Measurements from ENCODE around the gene NCAN. TPM values are rescaled to one million over a fixed set of nuclear protein-coding genes. Genes with fewer than 3 reads are reported as not detected.
"Not testable (repeated sequence)": the region's sequence is repeated elsewhere in the genome, so short reads cannot be mapped to it uniquely, and the experiment has no call there.

NCAN gene
- total and polyA plus RNA-seq, 3 experiments from 2014 or later = 0.04 TPM; not detected in 2

DNA sequence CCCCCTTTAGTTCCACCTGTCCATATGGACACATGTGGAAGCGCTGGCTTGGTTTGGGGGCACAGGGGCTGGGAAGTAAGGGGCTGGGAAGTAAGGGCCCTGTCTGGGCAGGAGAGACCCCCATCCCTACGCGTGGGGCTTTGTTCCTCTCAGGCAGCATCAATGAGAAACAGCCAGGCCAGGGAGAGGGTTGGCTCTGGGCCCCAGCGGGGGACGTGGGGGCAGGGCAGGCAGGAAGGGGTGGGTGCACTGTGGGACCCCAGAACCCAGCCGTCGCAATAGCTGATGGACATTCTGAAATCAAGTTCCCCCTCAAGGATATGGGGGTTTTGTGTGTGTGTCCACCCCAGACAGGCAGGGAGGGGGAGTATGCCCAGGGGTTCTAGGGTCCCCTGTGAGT is 1.2 kb downstream of the NCAN start:
- no peak for DNase-seq
- Mint-ChIP-seq H3K9me3 (no peaks in the 10 kb centered on the region), H3K4me1 (peaks cover 0 to 4% (median under 1%) of the 10 kb centered on the region in 3 donors), H3K36me3 (peaks cover 0 to 9% (median 0%) of the 10 kb centered on the region in 3 donors), H3K27me3 (peaks cover 41 to 54% of the 10 kb centered on the region in 2 donors), H3K27ac (peak overlapping the region in 1 of 8 donors; percentile 41), H3K4me3 (no peak overlapping the region)
- no peaks in the 10 kb centered on the region for H3K36me3 ChIP-seq (ENCODE audit: insufficient read depth, low read length)
- peaks cover 28% of the 10 kb centered on the region for H3K27me3 ChIP-seq (ENCODE audit: insufficient read depth, low read length, poor library complexity, severe bottlenecking)
- CTCF ChIA-PET = no interaction called here
- peaks cover 2% of the 10 kb centered on the region for H3K4me1 ChIP-seq (ENCODE audit: insufficient read depth, low read length)
- no peaks in the 10 kb centered on the region for H3K9me3 ChIP-seq (ENCODE audit: low read length)
- H3K27ac ChIP-seq (ENCODE audit: low read depth, low read length) = no peak overlapping the region
- H3K4me3 ChIP-seq (ENCODE audit: low read length) = no peak overlapping the region
- POLR2A ChIA-PET = no interaction called here

GRCh38 chr19:19213426-19214158 is 1.8 kb downstream of the NCAN start:
- DNase-seq = no peak
- H3K4me1 Mint-ChIP-seq = peaks cover 0 to 4% (median 0%) of the 10 kb centered on the region in 3 donors
- no peaks in the 10 kb centered on the region for H3K4me1 ChIP-seq (ENCODE audit: insufficient read depth, low read length)
- H3K27ac Mint-ChIP-seq = no peak overlapping the region
- H3K27me3 Mint-ChIP-seq = peaks cover 41 to 54% of the 10 kb centered on the region in 2 donors
- ChIA-PET CTCF (interaction anchor here (1.8 kb wide), 1 partner anchor 11 kb away, joined by 7 read pairs; no protein-coding TSS in a partner anchor), POLR2A (no interaction called here)
- no peaks in the 10 kb centered on the region for H3K36me3 ChIP-seq (ENCODE audit: insufficient read depth, low read length)
- no peak overlapping the region for H3K4me3 ChIP-seq (ENCODE audit: low read length)
- no peak overlapping the region for H3K4me3 Mint-ChIP-seq
- peaks cover 0 to 9% (median 0%) of the 10 kb centered on the region in 3 donors for H3K36me3 Mint-ChIP-seq
- peaks cover 28% of the 10 kb centered on the region for H3K27me3 ChIP-seq (ENCODE audit: insufficient read depth, low read length, poor library complexity, severe bottlenecking)
- H3K9me3 Mint-ChIP-seq = no peaks in the 10 kb centered on the region
- H3K9me3 ChIP-seq (ENCODE audit: low read length) = no peaks in the 10 kb centered on the region
- H3K27ac ChIP-seq (ENCODE audit: low read depth, low read length) = no peak overlapping the region

DNA sequence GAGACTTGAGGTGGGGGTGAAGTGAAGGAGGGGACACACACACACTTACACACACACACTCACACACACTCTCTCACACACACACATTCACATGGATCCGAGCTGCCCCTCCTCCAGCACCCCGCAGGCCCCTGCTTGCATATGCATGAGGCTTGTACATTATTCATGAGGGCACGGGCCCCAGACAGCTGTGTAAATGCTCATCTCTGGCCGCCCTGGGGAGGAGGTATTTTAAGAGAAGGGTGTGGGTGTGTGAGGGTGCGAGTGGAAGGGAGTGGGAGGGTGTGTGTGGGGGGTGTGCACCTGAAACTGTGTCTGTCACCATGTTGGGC is 2.4 kb downstream of the NCAN start:
- no peaks in the 10 kb centered on the region for H3K4me1 ChIP-seq (ENCODE audit: insufficient read depth, low read length)
- H3K4me1 Mint-ChIP-seq = peaks cover 0 to 4% (median 0%) of the 10 kb centered on the region in 3 donors
- H3K36me3 ChIP-seq (ENCODE audit: insufficient read depth, low read length) = no peaks in the 10 kb centered on the region
- H3K27ac ChIP-seq (ENCODE audit: low read depth, low read length) = no peak overlapping the region
- no peak overlapping the region for H3K27ac Mint-ChIP-seq
- H3K9me3 Mint-ChIP-seq = no peaks in the 10 kb centered on the region
- no peak for DNase-seq
- no peaks in the 10 kb centered on the region for H3K9me3 ChIP-seq (ENCODE audit: low read length)
- H3K4me3 ChIP-seq (ENCODE audit: low read length) = no peak overlapping the region
- H3K4me3 Mint-ChIP-seq = no peak overlapping the region
- peaks cover 0 to 9% (median 0%) of the 10 kb centered on the region in 3 donors for H3K36me3 Mint-ChIP-seq
- CTCF ChIA-PET = interaction anchor here (1.8 kb wide), 1 partner anchor 11 kb away, joined by 7 read pairs; no protein-coding TSS in a partner anchor
- peaks cover 28% of the 10 kb centered on the region for H3K27me3 ChIP-seq (ENCODE audit: insufficient read depth, low read length, poor library complexity, severe bottlenecking)
- POLR2A ChIA-PET = no interaction called here
- peaks cover 40 to 54% of the 10 kb centered on the region in 2 donors for H3K27me3 Mint-ChIP-seq

DNA sequence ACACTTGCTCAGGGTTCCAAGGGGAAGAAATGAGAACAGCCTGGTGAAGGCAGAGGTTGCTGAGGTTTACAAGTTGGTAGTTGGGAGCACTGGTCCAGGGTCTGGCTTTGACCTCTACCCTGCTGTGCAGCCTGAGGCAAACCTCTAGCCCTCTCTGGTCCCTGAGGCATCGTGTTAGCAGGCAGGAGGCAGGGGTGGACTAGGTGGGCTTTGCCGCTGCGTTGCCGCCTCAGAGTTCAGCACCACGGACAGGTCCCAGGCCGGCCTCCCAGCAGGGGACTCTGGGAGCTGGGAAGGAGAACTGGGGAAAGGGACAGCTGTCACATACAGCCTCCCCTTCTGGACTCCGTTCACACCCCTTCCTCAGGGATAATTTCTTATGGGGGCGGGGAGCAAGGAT is 3.1 kb downstream of the NCAN start:
- Histone ChIP-seq H3K36me3 (ENCODE audit: insufficient read depth, low read length) (no peaks in the 10 kb centered on the region), H3K4me3 (ENCODE audit: low read length) (no peak overlapping the region), H3K27ac (ENCODE audit: low read depth, low read length) (no peak overlapping the region), H3K4me1 (ENCODE audit: insufficient read depth, low read length) (no peaks in the 10 kb centered on the region), H3K27me3 (ENCODE audit: insufficient read depth, low read length, poor library complexity, severe bottlenecking) (peaks cover 28% of the 10 kb centered on the region), H3K9me3 (ENCODE audit: low read length) (no peaks in the 10 kb centered on the region)
- H3K27me3 Mint-ChIP-seq = peaks cover 36 to 54% of the 10 kb centered on the region in 2 donors
- H3K4me3 Mint-ChIP-seq = no peak overlapping the region
- H3K27ac Mint-ChIP-seq = no peak overlapping the region
- CTCF ChIA-PET = interaction anchor here (1.8 kb wide), 1 partner anchor 10 kb away, joined by 7 read pairs; no protein-coding TSS in a partner anchor
- peaks cover 0 to 9% (median 0%) of the 10 kb centered on the region in 3 donors for H3K36me3 Mint-ChIP-seq
- POLR2A ChIA-PET = no interaction called here
- no peaks in the 10 kb centered on the region for H3K9me3 Mint-ChIP-seq
- DNase-seq = no peak
- peaks cover 0 to 4% (median 0%) of the 10 kb centered on the region in 3 donors for H3K4me1 Mint-ChIP-seq

GRCh38 chr19:19215792-19216191 is 4.0 kb downstream of the NCAN start:
- Histone ChIP-seq H3K36me3 (ENCODE audit: insufficient read depth, low read length) (no peaks in the 10 kb centered on the region), H3K4me3 (ENCODE audit: low read length) (no peak overlapping the region), H3K9me3 (ENCODE audit: low read length) (no peaks in the 10 kb centered on the region), H3K27ac (ENCODE audit: low read depth, low read length) (no peak overlapping the region), H3K4me1 (ENCODE audit: insufficient read depth, low read length) (no peaks in the 10 kb centered on the region), H3K27me3 (ENCODE audit: insufficient read depth, low read length, poor library complexity, severe bottlenecking) (peaks cover 28% of the 10 kb centered on the region)
- H3K27ac Mint-ChIP-seq = no peak overlapping the region
- no peak for DNase-seq
- no peak overlapping the region for H3K4me3 Mint-ChIP-seq
- peaks cover 0 to 9% (median 0%) of the 10 kb centered on the region in 3 donors for H3K36me3 Mint-ChIP-seq
- peaks cover 0 to 4% (median 0%) of the 10 kb centered on the region in 3 donors for H3K4me1 Mint-ChIP-seq
- H3K27me3 Mint-ChIP-seq = peaks cover 31 to 50% of the 10 kb centered on the region in 2 donors
- no peaks in the 10 kb centered on the region for H3K9me3 Mint-ChIP-seq
- POLR2A ChIA-PET = no interaction called here
- CTCF ChIA-PET = no interaction called here

- ChIA-PET POLR2A (no interaction called here), CTCF (no interaction called here)
- Mint-ChIP-seq H3K36me3 (peaks cover 0 to 9% (median 0%) of the 10 kb centered on the region in 3 donors), H3K27me3 (peaks cover 23 to 44% of the 10 kb centered on the region in 2 donors), H3K4me3 (no peak overlapping the region), H3K9me3 (no peaks in the 10 kb centered on the region), H3K4me1 (peaks cover 0 to 4% (median 0%) of the 10 kb centered on the region in 3 donors), H3K27ac (no peak overlapping the region)
- no peak overlapping the region for H3K4me3 ChIP-seq (ENCODE audit: low read length)
- H3K4me1 ChIP-seq (ENCODE audit: insufficient read depth, low read length) = no peaks in the 10 kb centered on the region
- H3K36me3 ChIP-seq (ENCODE audit: insufficient read depth, low read length) = no peaks in the 10 kb centered on the region
- DNase-seq = no peak
- H3K27me3 ChIP-seq (ENCODE audit: insufficient read depth, low read length, poor library complexity, severe bottlenecking) = peaks cover 23% of the 10 kb centered on the region
- H3K27ac ChIP-seq (ENCODE audit: low read depth, low read length) = no peak overlapping the region
- H3K9me3 ChIP-seq (ENCODE audit: low read length) = no peaks in the 10 kb centered on the region
Measured at GRCh38 chr19:19217099-19217498, 5.3 kb downstream of the NCAN start.

DNA sequence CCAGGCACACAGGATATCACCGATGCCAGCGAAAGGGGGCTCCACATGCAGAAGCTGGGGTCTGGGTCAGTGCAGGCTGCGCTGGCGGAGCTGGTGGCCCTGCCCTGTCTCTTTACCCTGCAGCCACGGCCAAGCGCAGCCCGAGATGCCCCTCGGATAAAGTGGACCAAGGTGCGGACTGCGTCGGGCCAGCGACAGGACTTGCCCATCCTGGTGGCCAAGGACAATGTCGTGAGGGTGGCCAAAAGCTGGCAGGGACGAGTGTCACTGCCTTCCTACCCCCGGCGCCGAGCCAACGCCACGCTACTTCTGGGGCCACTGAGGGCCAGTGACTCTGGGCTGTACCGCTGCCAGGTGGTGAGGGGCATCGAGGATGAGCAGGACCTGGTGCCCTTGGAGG is 7.2 kb downstream of the NCAN start:
- CTCF ChIA-PET = no interaction called here

DNA sequence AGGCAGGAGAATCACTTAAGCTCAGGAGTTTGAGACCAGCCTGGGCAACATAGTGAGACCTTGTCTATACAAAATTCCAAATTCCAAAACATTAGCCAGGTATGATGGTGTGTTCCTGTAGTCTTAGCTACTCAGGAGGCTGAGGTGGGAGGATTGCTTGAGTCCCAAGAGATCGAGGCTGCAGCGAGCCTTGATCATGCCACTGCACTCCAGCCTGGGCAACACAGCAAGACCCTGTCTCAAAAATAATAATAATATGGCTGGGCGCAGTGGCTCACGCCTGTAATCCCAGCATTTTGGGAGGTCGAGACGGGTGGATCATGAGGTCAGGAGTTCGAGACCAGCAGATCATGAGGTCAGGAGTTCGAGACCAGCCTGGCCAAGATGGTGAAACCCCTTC is 9.2 kb downstream of the NCAN start:
- POLR2A ChIA-PET; H3K4me1 Mint-ChIP-seq; H3K27ac Mint-ChIP-seq; H3K4me1 ChIP-seq (ENCODE audit: insufficient read depth, low read length); DNase-seq; H3K36me3 Mint-ChIP-seq; H3K36me3 ChIP-seq (ENCODE audit: insufficient read depth, low read length); H3K4me3 ChIP-seq (ENCODE audit: low read length); H3K9me3 Mint-ChIP-seq; H3K27ac ChIP-seq (ENCODE audit: low read depth, low read length); CTCF ChIA-PET; H3K9me3 ChIP-seq (ENCODE audit: low read length); H3K27me3 ChIP-seq (ENCODE audit: insufficient read depth, low read length, poor library complexity, severe bottlenecking); H3K4me3 Mint-ChIP-seq: not testable (repeated sequence)
- H3K27me3 Mint-ChIP-seq = peaks cover 8 to 12% of the 10 kb centered on the region in 2 donors

More for the DNA sequence above, 7.2 kb downstream of the NCAN start:
- H3K36me3 ChIP-seq (ENCODE audit: insufficient read depth, low read length) = no peaks in the 10 kb centered on the region
- H3K4me1 ChIP-seq (ENCODE audit: insufficient read depth, low read length) = no peaks in the 10 kb centered on the region
- Mint-ChIP-seq H3K9me3 (no peaks in the 10 kb centered on the region), H3K4me3 (no peak overlapping the region), H3K4me1 (peaks cover 0 to 3% (median 0%) of the 10 kb centered on the region in 3 donors), H3K27me3 (peaks cover 17 to 30% of the 10 kb centered on the region in 2 donors), H3K36me3 (peaks cover 0 to 9% (median 0%) of the 10 kb centered on the region in 3 donors), H3K27ac (no peak overlapping the region)
- H3K27me3 ChIP-seq (ENCODE audit: insufficient read depth, low read length, poor library complexity, severe bottlenecking) = peaks cover 7% of the 10 kb centered on the region
- POLR2A ChIA-PET = no interaction called here
- H3K4me3 ChIP-seq (ENCODE audit: low read length) = no peak overlapping the region
- no peak overlapping the region for H3K27ac ChIP-seq (ENCODE audit: low read depth, low read length)
- no peak for DNase-seq
- H3K9me3 ChIP-seq (ENCODE audit: low read length) = no peaks in the 10 kb centered on the region
